H1 (cell line): ENCODE measurements around the gene RGS9.

Experiments
- CBX8 ChIP-seq: fragments of 300-800, 300-1000 bp; sonication (generic); IDR thresholded peaks from 2 replicates; pipeline ENCODE4 v1.7.1; 2016; ENCODE audit warnings: low read depth, low read length, borderline replicate concordance
- CTCF ChIP-seq, 3 experiments: IDR thresholded peaks; 1 replicate in 2 of 3; 2 replicates in 1 of 3; pipeline versions ENCODE4 v1.5.1 to v1.6.1; 2011; ENCODE audit warnings: low read length in 3 of 3, mild to moderate bottlenecking in 3 of 3, inconsistent platforms in 2 of 3, low read depth in 1 of 3, moderate library complexity in 1 of 3; ENCODE audit not compliant: insufficient read depth in 1 of 3; ENCODE audit errors: control extremely low read depth in 1 of 3
- EZH2 ChIP-seq: fragments of 200-600 bp; sonication (generic); IDR thresholded peaks from 2 replicates; pipeline ENCODE4 v1.7.1; 2012; ENCODE audit warnings: low read depth, mild to moderate bottlenecking, moderate library complexity, low read length, inconsistent platforms; ENCODE audit not compliant: severe bottlenecking
- HDAC2 ChIP-seq, 2 experiments: fragments of 300-600 bp in 1 of 2; sonication (generic) in 1 of 2; IDR thresholded peaks; 2 replicates each; pipeline ENCODE4 v1.6.1; 2011 to 2012; ENCODE audit warnings: low read depth in 2 of 2, low read length in 2 of 2, mild to moderate bottlenecking in 2 of 2, moderate library complexity in 2 of 2, borderline replicate concordance in 1 of 2, inconsistent platforms in 1 of 2
- POLR2A ChIP-seq, 2 experiments: IDR thresholded peaks; 1 replicate in 1 of 2; 2 replicates in 1 of 2; pipeline ENCODE4 v1.6.1; 2011; ENCODE audit warnings: low read depth in 2 of 2, low read length in 2 of 2, mild to moderate bottlenecking in 2 of 2; ENCODE audit errors: control extremely low read depth in 1 of 2
- POLR2AphosphoS5 ChIP-seq: IDR thresholded peaks from 2 replicates; pipeline ENCODE4 v1.6.1; 2011; ENCODE audit warnings: low read depth, low read length
- RAD21 ChIP-seq, 2 experiments: IDR thresholded peaks in 1 of 2; conservative IDR thresholded peaks in 1 of 2; 2 replicates each; pipeline ENCODE4 v1.6.1; 2011; ENCODE audit warnings: low read depth in 2 of 2, low read length in 2 of 2, improper control_type of control experiment in 1 of 2, inconsistent platforms in 1 of 2, mild to moderate bottlenecking in 1 of 2, moderate library complexity in 1 of 2
- RBBP5 ChIP-seq: IDR thresholded peaks from 2 replicates; pipeline ENCODE4 v1.7.1; 2012; ENCODE audit warnings: low read depth, mild to moderate bottlenecking, inconsistent platforms, low read length, moderate library complexity, borderline replicate concordance

DNA sequence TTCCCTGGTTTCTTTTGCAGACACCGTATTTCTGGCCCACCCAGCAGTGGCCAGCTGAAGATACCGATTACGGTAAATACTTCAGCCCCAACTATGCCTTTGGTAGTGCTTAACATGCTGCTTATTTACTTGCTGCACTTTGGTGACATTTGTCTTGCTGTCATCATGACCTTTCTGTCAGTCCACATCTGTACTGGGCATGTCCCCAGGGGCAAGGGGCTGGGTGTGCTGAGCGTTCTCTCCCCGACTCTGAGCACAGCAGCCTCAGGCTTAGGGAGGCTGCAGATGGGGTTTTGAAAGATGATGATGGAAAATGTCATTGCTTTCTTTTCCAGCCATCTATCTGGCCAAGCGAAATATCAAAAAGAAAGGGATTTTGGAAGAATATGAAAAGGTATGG, 23.3 kb downstream of the RGS9 start:
- TF ChIP-seq RBBP5: no peak
- TF ChIP-seq RAD21 (IDR thresholded peaks at IDR 0.05 in 1 of 2, conservative IDR thresholded peaks at IDR 0.05 in 1 of 2; ENCODE audit: low read depth in 2 of 2, low read length in 2 of 2): no peak
- no peak for TF ChIP-seq HDAC2 (IDR thresholded peaks at IDR 0.05; ENCODE audit: borderline replicate concordance in 1 of 2, low read depth in 2 of 2, low read length in 2 of 2)
- TF ChIP-seq CTCF (IDR thresholded peaks at IDR 0.05; ENCODE audit: control extremely low read depth in 1 of 3, insufficient read depth in 1 of 3, low read depth in 1 of 3, low read length in 3 of 3): no peak
- TF ChIP-seq POLR2A (IDR thresholded peaks at IDR 0.05; ENCODE audit: control extremely low read depth in 1 of 2, low read depth in 2 of 2, low read length in 2 of 2): no peak
- no peak for TF ChIP-seq POLR2AphosphoS5
- TF ChIP-seq EZH2: no peak
- TF ChIP-seq CBX8: no peak
